Measurements from ENCODE around the gene DIP2C. TPM values are rescaled to one million over a fixed set of nuclear protein-coding genes. Genes with fewer than 3 reads are reported as not detected.
"Not testable (repeated sequence)": the region's sequence is repeated elsewhere in the genome, so short reads cannot be mapped to it uniquely, and the experiment has no call there.

Gene DIP2C
- total RNA-seq, 2 experiments from 2014 or later = 0.62 to 0.80 TPM

DNA sequence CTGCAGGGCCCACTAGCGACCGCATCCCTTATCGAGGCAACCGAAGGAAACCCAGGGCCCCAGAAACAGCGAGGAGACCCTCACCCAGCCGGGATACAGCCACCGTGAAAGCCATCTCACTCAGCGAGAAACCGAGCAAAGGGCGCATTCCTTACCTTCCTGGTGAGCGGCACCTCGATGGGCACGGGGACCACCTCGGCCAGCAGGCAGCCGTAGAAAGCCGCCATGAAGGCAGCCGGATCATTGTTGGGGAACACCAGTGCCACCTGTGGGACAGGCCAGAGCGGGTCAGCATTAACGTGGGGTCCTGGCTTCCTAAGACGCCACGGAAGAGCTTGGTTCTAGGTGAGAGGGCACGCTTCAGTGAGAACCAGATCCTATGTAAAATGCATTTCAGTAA is 290.5 kb downstream of the DIP2C start:
- ChIA-PET CTCF (no interaction called here), POLR2A (interaction anchor here (0.6 kb wide), 1 partner anchor 51 kb away, joined by 3 read pairs; no protein-coding TSS in a partner anchor)
- H3K36me3 Mint-ChIP-seq = no peaks in the 10 kb centered on the region
- H3K27me3 Mint-ChIP-seq = no peaks in the 10 kb centered on the region
- no peak overlapping the region for H3K4me3 Mint-ChIP-seq
- no peaks in the 10 kb centered on the region for H3K9me3 Mint-ChIP-seq
- no peaks in the 10 kb centered on the region for H3K4me1 Mint-ChIP-seq (ENCODE audit: low read depth)
- DNase-seq = no peak
- intact Hi-C loops (cut with micrococcal nuclease) = no loop called here
- H3K27ac Mint-ChIP-seq = no peak overlapping the region

- ChIA-PET POLR2A (interaction anchor here (0.6 kb wide), 1 partner anchor 131 kb away, joined by 3 read pairs; no protein-coding TSS in a partner anchor), CTCF (no interaction called here)
- Mint-ChIP-seq H3K27me3 (no peaks in the 10 kb centered on the region), H3K4me1 (ENCODE audit: low read depth) (no peaks in the 10 kb centered on the region), H3K27ac (no peak overlapping the region), H3K36me3 (peaks cover 1% of the 10 kb centered on the region), H3K9me3 (no peaks in the 10 kb centered on the region), H3K4me3 (no peak overlapping the region)
- no peak for DNase-seq
- intact Hi-C loops (cut with micrococcal nuclease) = no loop called here
These were observed 292.0 kb downstream of the DIP2C start for GRCh38 chr10:397321-398068.

GRCh38 chr10:396535-397220 is 292.8 kb downstream of the DIP2C start:
- Mint-ChIP-seq H3K4me1 (ENCODE audit: low read depth) (no peaks in the 10 kb centered on the region), H3K27me3 (no peaks in the 10 kb centered on the region), H3K4me3 (no peak overlapping the region), H3K27ac (no peak overlapping the region), H3K36me3 (peaks cover 1% of the 10 kb centered on the region), H3K9me3 (no peaks in the 10 kb centered on the region)
- DNase-seq = no peak
- ChIA-PET CTCF (no interaction called here), POLR2A (interaction anchor here (0.6 kb wide), 1 partner anchor 130 kb away, joined by 3 read pairs; no protein-coding TSS in a partner anchor)
- intact Hi-C loops (cut with micrococcal nuclease) = no loop called here

DNA sequence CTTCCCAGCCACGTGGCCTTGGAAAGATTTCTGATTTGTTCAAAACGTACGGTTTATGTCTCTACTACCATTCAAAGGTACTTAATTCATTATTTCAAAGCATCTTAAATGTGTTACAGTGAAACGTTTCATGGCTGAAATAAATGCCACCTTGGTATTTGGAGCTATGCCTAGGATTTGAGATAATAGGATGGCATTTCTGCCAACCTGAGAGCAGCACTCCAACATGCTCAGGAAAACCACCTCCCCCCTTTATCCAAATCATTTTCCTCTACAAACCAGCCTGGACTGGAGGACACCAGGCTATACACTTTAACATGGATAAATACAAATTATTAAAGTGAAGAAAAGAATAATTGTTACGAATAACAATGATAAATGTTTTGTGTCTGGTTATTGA is 293.4 kb downstream of the DIP2C start:
- H3K36me3 Mint-ChIP-seq = peaks cover 1% of the 10 kb centered on the region
- ChIA-PET CTCF (no interaction called here), POLR2A (no interaction called here)
- H3K4me3 Mint-ChIP-seq = no peak overlapping the region
- H3K27ac Mint-ChIP-seq = no peak overlapping the region
- DNase-seq = no peak
- no peaks in the 10 kb centered on the region for H3K9me3 Mint-ChIP-seq
- intact Hi-C loops (cut with micrococcal nuclease) = no loop called here
- no peaks in the 10 kb centered on the region for H3K4me1 Mint-ChIP-seq (ENCODE audit: low read depth)
- H3K27me3 Mint-ChIP-seq = no peaks in the 10 kb centered on the region

DNA sequence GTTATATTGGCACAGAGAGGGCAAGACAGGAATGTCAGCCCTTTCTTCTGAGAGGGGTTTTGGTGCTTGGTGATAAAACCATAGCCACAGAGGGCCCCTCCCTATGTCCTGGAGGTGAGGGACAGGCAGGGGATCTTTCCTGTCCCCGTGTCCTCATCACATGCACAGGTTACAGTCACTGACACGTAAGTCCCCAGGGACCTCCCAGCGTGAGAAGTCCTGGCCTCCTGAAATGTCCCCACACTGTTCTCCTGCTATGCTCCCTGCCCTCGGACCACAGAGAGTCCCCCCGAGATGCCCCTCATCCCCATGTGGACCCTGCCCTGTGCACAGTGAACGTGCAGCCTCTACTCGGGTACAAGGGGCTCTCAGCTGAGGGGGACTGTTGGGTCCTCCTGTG is 293.8 kb downstream of the DIP2C start:
- Mint-ChIP-seq H3K27ac (no peak overlapping the region), H3K9me3 (no peaks in the 10 kb centered on the region), H3K36me3 (peaks cover 1% of the 10 kb centered on the region), H3K4me3 (no peak overlapping the region), H3K4me1 (ENCODE audit: low read depth) (no peaks in the 10 kb centered on the region), H3K27me3 (no peaks in the 10 kb centered on the region)
- ChIA-PET POLR2A (no interaction called here), CTCF (no interaction called here)
- no peak for DNase-seq
- intact Hi-C loops (cut with micrococcal nuclease) = no loop called here

- DNase-seq; H3K4me3 Mint-ChIP-seq; POLR2A ChIA-PET; intact Hi-C loops (cut with micrococcal nuclease); CTCF ChIA-PET; H3K36me3 Mint-ChIP-seq; H3K27ac Mint-ChIP-seq; H3K9me3 Mint-ChIP-seq; H3K27me3 Mint-ChIP-seq; H3K4me1 Mint-ChIP-seq (ENCODE audit: low read depth): not testable (repeated sequence)
These were observed 294.9 kb downstream of the DIP2C start for GRCh38 chr10:394439-395101.

DNA sequence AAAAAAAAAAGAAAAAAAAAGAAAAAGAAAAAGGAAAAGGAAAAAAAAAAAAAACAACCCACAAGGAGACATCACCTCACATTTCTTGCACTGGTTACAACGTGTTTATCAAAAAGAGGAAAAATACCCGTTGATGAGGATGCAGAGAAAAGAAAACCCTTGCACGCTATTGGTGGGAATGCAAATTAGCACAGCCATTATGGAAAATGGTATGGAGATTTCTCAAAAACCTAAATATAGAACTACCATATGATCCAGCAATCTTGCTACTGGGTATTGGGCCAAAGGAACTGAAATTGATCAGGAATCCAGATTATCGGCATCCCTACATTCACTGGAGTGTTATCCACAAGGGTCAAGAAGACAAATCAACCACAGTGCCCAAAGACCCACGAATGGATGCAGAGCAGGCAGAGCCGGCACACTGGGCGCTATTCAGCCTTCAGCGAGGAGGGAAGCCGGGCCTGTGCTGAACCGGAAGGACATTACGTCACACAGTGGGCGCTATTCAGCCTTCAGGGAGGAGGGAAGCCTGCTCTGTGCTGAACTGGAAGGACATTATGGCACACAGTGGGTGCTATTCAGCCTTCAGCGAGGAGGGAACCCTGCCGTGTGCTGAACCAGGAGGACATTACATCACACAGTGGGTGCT is 295.6 kb downstream of the DIP2C start:
- no peaks in the 10 kb centered on the region for H3K27me3 Mint-ChIP-seq
- H3K9me3 Mint-ChIP-seq = no peaks in the 10 kb centered on the region
- no peaks in the 10 kb centered on the region for H3K4me1 Mint-ChIP-seq (ENCODE audit: low read depth)
- H3K4me3 Mint-ChIP-seq = no peak overlapping the region
- ChIA-PET CTCF (no interaction called here), POLR2A (no interaction called here)
- peaks cover 1% of the 10 kb centered on the region for H3K36me3 Mint-ChIP-seq
- DNase-seq = no peak
- no peak overlapping the region for H3K27ac Mint-ChIP-seq
- intact Hi-C loops (cut with micrococcal nuclease) = no loop called here

GRCh38 chr10:393106-393745 is 296.2 kb downstream of the DIP2C start:
- H3K4me3 Mint-ChIP-seq = no peak overlapping the region
- no peak for DNase-seq
- ChIA-PET POLR2A (no interaction called here), CTCF (no interaction called here)
- H3K27ac Mint-ChIP-seq = no peak overlapping the region
- H3K27me3 Mint-ChIP-seq = no peaks in the 10 kb centered on the region
- intact Hi-C loops (cut with micrococcal nuclease) = no loop called here
- H3K4me1 Mint-ChIP-seq (ENCODE audit: low read depth) = no peaks in the 10 kb centered on the region
- H3K36me3 Mint-ChIP-seq = peaks cover 1% of the 10 kb centered on the region
- no peaks in the 10 kb centered on the region for H3K9me3 Mint-ChIP-seq

GRCh38 chr10:392705-393037 is 296.8 kb downstream of the DIP2C start:
- CTCF ChIA-PET = no interaction called here
- Mint-ChIP-seq H3K36me3 (peaks cover 1% of the 10 kb centered on the region), H3K27me3 (no peaks in the 10 kb centered on the region), H3K4me1 (ENCODE audit: low read depth) (no peaks in the 10 kb centered on the region), H3K4me3 (no peak overlapping the region), H3K9me3 (no peaks in the 10 kb centered on the region), H3K27ac (no peak overlapping the region)
- POLR2A ChIA-PET = no interaction called here
- intact Hi-C loops (cut with micrococcal nuclease) = no loop called here
- DNase-seq = no peak

DNA sequence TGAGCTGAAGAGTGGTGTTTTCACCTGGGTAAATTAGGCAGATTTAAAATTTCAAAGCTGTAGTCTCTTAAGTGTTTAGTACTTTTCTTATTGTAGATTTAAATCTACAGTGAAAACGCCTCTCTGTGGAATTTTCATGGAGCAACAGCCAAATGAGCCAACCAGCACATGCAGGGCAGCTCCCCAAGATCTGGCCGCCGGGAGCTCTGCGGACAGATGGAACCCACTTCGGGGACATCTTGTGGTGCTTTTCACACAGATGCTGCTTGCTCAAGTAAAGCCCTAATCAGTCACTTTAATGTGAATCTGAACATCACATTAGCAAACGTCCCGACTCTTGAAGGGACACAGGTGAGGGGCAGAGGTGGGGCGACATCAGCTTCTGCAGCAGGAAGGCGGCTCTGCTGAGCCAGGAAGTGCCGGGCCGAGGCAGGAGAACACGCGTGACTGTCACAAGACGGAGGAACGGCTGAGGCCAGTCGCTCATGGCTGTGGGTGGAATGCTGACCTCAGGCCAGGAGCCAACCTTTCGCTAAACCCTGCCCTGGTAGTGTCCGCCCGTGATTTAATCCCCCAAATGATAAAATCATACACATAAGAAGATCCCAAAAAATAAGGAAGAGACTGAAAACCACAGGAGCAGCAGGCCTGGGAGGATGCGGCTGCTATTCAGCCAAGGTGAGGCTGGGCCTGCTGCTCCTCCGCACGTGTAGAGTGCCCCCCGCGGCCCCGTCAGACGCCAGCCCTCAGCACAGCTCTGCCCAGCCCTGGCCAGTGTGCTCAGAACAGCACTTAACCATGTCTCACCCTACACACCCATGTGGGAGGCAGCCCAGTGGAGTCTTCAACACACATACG is 297.4 kb downstream of the DIP2C start:
- no peaks in the 10 kb centered on the region for H3K9me3 Mint-ChIP-seq
- intact Hi-C loops (cut with micrococcal nuclease) = no loop called here
- CTCF ChIA-PET = no interaction called here

DNA sequence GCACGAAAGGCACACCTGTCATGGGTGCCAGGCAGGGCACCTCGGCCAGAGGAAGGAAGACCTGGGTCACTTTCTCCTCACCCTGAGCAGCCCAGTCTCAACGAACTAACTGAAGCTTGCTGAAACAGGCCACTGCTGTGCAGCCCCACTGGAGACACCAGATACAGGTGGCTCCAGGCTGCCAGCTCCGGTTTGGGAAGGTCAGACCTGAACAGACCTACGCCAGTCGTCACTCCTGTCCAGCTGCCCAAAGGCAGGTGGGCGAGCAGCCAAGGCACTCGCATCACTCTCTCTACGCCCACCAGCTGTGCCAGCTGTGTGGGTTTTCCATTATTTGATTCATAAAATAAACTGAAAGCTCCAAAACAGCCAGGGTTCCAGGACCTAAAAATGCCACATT is 298.2 kb downstream of the DIP2C start:
- H3K4me1 Mint-ChIP-seq (ENCODE audit: low read depth) = no peaks in the 10 kb centered on the region
- intact Hi-C loops (cut with micrococcal nuclease) = no loop called here
- H3K27ac Mint-ChIP-seq = no peak overlapping the region
- no peaks in the 10 kb centered on the region for H3K27me3 Mint-ChIP-seq
- CTCF ChIA-PET = no interaction called here
- no peak overlapping the region for H3K4me3 Mint-ChIP-seq
- POLR2A ChIA-PET = no interaction called here
- H3K9me3 Mint-ChIP-seq = no peaks in the 10 kb centered on the region
- H3K36me3 Mint-ChIP-seq = peaks cover 1% of the 10 kb centered on the region
- DNase-seq = no peak

More for the DNA sequence above, 297.4 kb downstream of the DIP2C start:
- POLR2A ChIA-PET = no interaction called here
- H3K4me1 Mint-ChIP-seq (ENCODE audit: low read depth) = no peaks in the 10 kb centered on the region
- no peak overlapping the region for H3K4me3 Mint-ChIP-seq
- DNase-seq = no peak
- peaks cover 1% of the 10 kb centered on the region for H3K36me3 Mint-ChIP-seq
- no peaks in the 10 kb centered on the region for H3K27me3 Mint-ChIP-seq
- H3K27ac Mint-ChIP-seq = no peak overlapping the region
